ENCODE measurements around the gene ITFG1. TPM values are rescaled to one million over a fixed set of nuclear protein-coding genes. Genes with fewer than 3 reads are reported as not detected.

Gene ITFG1
- total RNA-seq, 1 experiment from 2014 or later = 38.2 TPM

DNA sequence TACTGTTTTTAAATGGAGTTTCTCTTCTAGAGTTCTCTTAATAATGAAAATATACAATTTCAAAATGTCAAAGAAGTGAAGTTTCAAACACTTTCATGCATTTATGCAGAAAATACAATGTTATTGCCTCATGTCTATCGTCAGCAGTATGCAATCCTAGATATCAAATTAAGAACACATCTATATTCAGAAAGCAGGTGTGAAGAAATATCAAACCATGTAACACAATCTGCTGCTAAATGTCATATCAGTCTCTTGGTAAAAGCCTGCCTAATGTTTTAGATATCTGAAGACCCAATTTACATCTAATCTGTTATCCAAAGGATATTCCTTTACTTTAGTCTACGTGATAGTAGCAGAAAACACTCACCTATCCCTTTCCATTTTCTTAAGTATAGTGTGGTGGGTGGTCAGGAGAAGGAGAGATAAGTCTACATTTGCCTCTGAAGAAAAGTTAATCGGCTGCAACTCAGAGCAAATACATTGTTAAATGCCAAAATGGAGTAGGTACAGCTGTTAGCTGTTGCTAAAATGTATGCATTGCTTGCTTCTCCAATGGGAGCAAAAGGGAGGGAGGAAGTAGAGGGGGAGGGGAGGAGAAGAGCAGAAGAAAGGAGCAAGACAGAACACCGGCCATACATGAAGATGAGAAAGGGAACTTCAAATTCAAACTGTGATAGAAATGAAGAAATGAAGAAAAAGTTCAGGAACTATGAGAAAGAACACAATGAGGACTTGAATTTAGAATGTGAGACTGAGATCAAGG is 64.9 kb downstream of the ITFG1 start:
- BruUV-seq (replicated peaks) = no TSS peak
- Histone ChIP-seq H3K9me3 (no peaks in the 10 kb centered on the region), H3K36me3 (ENCODE audit: control insufficient read depth, insufficient read depth, low read length) (no peaks in the 10 kb centered on the region), H3K27me3 (replicated peaks; ENCODE audit: control insufficient read depth, insufficient read depth, low read length) (no peaks in the 10 kb centered on the region), H3K4me3 (ENCODE audit: low read depth, low read length) (no peak overlapping the region), H3K4me1 (no peaks in the 10 kb centered on the region)
- Mint-ChIP-seq H3K9me3 (ENCODE audit: unreplicated experiment) (no peaks in the 10 kb centered on the region), H3K27ac (ENCODE audit: unreplicated experiment) (no peak overlapping the region), H3K4me1 (ENCODE audit: low read depth, unreplicated experiment) (peaks cover 6% of the 10 kb centered on the region), H3K27me3 (ENCODE audit: insufficient read depth, unreplicated experiment) (no peaks in the 10 kb centered on the region), H3K4me3 (ENCODE audit: unreplicated experiment) (no peak overlapping the region), H3K36me3 (ENCODE audit: insufficient read depth, unreplicated experiment) (peaks cover 4% of the 10 kb centered on the region)
- CTCF ChIA-PET = no interaction called here
- no peak for DNase-seq
- intact Hi-C loops (cut with micrococcal nuclease; ENCODE audit: unreplicated experiment) = no loop called here
- TF ChIP-seq, protein P1, sequence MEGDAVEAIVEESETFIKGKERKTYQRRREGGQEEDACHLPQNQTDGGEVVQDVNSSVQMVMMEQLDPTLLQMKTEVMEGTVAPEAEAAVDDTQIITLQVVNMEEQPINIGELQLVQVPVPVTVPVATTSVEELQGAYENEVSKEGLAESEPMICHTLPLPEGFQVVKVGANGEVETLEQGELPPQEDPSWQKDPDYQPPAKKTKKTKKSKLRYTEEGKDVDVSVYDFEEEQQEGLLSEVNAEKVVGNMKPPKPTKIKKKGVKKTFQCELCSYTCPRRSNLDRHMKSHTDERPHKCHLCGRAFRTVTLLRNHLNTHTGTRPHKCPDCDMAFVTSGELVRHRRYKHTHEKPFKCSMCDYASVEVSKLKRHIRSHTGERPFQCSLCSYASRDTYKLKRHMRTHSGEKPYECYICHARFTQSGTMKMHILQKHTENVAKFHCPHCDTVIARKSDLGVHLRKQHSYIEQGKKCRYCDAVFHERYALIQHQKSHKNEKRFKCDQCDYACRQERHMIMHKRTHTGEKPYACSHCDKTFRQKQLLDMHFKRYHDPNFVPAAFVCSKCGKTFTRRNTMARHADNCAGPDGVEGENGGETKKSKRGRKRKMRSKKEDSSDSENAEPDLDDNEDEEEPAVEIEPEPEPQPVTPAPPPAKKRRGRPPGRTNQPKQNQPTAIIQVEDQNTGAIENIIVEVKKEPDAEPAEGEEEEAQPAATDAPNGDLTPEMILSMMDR (IDR thresholded peaks at IDR 0.05; ENCODE audit: insufficient read depth in 1 of 2, low read depth in 1 of 2, low read length in 1 of 2, severe bottlenecking in 1 of 2, unreplicated experiment in 1 of 2) = no peak
- POLR2A ChIA-PET = no interaction called here

GRCh38 chr16:47392081-47392480 is 68.8 kb downstream of the ITFG1 start:
- no TSS peak for BruUV-seq (replicated peaks)
- no peak overlapping the region for H3K4me3 ChIP-seq (ENCODE audit: low read depth, low read length)
- DNase-seq = no peak
- CTCF ChIA-PET = no interaction called here
- H3K4me1 Mint-ChIP-seq (ENCODE audit: low read depth, unreplicated experiment) = peaks cover 13% of the 10 kb centered on the region
- no peaks in the 10 kb centered on the region for H3K9me3 ChIP-seq
- no peaks in the 10 kb centered on the region for H3K27me3 Mint-ChIP-seq (ENCODE audit: insufficient read depth, unreplicated experiment)
- no peak overlapping the region for H3K4me3 Mint-ChIP-seq (ENCODE audit: unreplicated experiment)
- no peaks in the 10 kb centered on the region for H3K4me1 ChIP-seq
- TF ChIP-seq, protein P1 (IDR thresholded peaks at IDR 0.05; ENCODE audit: insufficient read depth in 1 of 2, low read depth in 1 of 2, low read length in 1 of 2, severe bottlenecking in 1 of 2, unreplicated experiment in 1 of 2) = no peak
- POLR2A ChIA-PET = no interaction called here
- H3K27ac Mint-ChIP-seq (ENCODE audit: unreplicated experiment) = no peak overlapping the region
- intact Hi-C loops (cut with micrococcal nuclease; ENCODE audit: unreplicated experiment) = no loop called here
- H3K9me3 Mint-ChIP-seq (ENCODE audit: unreplicated experiment) = no peaks in the 10 kb centered on the region
- peaks cover 4% of the 10 kb centered on the region for H3K36me3 Mint-ChIP-seq (ENCODE audit: insufficient read depth, unreplicated experiment)
- H3K36me3 ChIP-seq (ENCODE audit: control insufficient read depth, insufficient read depth, low read length) = no peaks in the 10 kb centered on the region
- no peaks in the 10 kb centered on the region for H3K27me3 ChIP-seq (replicated peaks; ENCODE audit: control insufficient read depth, insufficient read depth, low read length)

DNA sequence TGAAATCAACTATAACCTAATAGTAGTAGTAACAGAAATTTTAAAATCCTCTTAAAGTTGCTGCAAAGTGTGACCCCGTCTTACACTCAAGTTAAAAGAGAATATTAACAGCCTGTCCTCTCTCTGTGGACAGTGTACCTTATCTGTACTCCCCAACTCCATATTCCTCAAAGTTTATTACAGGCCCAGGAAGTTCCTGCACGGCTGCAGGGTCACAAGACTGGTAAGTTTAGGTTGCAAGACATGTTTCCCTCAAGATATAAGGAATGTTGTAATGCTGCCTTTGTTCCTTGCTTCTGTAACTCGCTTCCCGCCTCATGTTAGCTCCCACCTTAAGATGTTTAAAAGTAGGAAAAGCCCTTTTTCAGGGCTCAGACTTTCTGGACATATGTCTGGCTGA is 72.2 kb downstream of the ITFG1 start:
- TF ChIP-seq, protein P1 (IDR thresholded peaks at IDR 0.05; ENCODE audit: insufficient read depth in 1 of 2, low read depth in 1 of 2, low read length in 1 of 2, severe bottlenecking in 1 of 2, unreplicated experiment in 1 of 2) = no peak
- Mint-ChIP-seq H3K4me1 (ENCODE audit: low read depth, unreplicated experiment) (peaks cover 13% of the 10 kb centered on the region), H3K36me3 (ENCODE audit: insufficient read depth, unreplicated experiment) (peaks cover 4% of the 10 kb centered on the region), H3K4me3 (ENCODE audit: unreplicated experiment) (no peak overlapping the region), H3K27ac (ENCODE audit: unreplicated experiment) (no peak overlapping the region), H3K27me3 (ENCODE audit: insufficient read depth, unreplicated experiment) (no peaks in the 10 kb centered on the region), H3K9me3 (ENCODE audit: unreplicated experiment) (no peaks in the 10 kb centered on the region)
- BruUV-seq (replicated peaks) = no TSS peak
- Histone ChIP-seq H3K4me3 (ENCODE audit: low read depth, low read length) (no peak overlapping the region), H3K9me3 (no peaks in the 10 kb centered on the region), H3K4me1 (no peaks in the 10 kb centered on the region), H3K27me3 (replicated peaks; ENCODE audit: control insufficient read depth, insufficient read depth, low read length) (no peaks in the 10 kb centered on the region), H3K36me3 (ENCODE audit: control insufficient read depth, insufficient read depth, low read length) (no peaks in the 10 kb centered on the region)
- DNase-seq = no peak
- intact Hi-C loops (cut with micrococcal nuclease; ENCODE audit: unreplicated experiment) = no loop called here
- CTCF ChIA-PET = no interaction called here
- POLR2A ChIA-PET = no interaction called here
